Activated B cell treated with CpG ODN at 0.5 μM for 24 hours (primary cell): ENCODE measurements around the gene HKDC1. TPM values are rescaled to one million over a fixed set of nuclear protein-coding genes. Genes with fewer than 3 reads are reported as not detected.

ENCODE experiments used
- ATAC-seq: fragments of 200-7000 bp; cut with Tn5 transposase; one replicate; pipeline ENCODE4 v1.10.0; 2021; ENCODE audit warnings: low read depth, mild to moderate bottlenecking, moderate library complexity
- CTCF ChIA-PET: fragments of 350-600 bp; sonication (Branson Sonifier 250); formaldehyde crosslinking; loops from one replicate; lab custom pipeline; 2021; ENCODE audit warnings: antibody characterized with exemption; lab: Charles Lee
- POLR2A ChIA-PET: fragments of 350-600 bp; sonication (Branson Sonifier 250); formaldehyde crosslinking; loops from one replicate; lab custom pipeline; 2021; ENCODE audit warnings: antibody characterized with exemption; lab: Charles Lee
- DNase-seq: peaks from one replicate; pipeline ENCODE4 v3.0.0; 2022
- H3K27ac Mint-ChIP-seq: one replicate; pipeline ENCODE4 v1.8.0; 2020; ENCODE audit warnings: mixed read lengths
- H3K27me3 Mint-ChIP-seq: one replicate; pipeline ENCODE4 v1.8.0; 2021; ENCODE audit warnings: mixed read lengths
- H3K36me3 Mint-ChIP-seq: one replicate; pipeline ENCODE4 v1.8.0; 2021; ENCODE audit warnings: low read depth, mixed read lengths
- H3K4me1 Mint-ChIP-seq: one replicate; pipeline ENCODE4 v1.8.0; 2021; ENCODE audit warnings: mixed read lengths
- H3K4me3 Mint-ChIP-seq: one replicate; pipeline ENCODE4 v1.8.0; 2020; ENCODE audit warnings: mild to moderate bottlenecking, mixed read lengths
- H3K9me3 Mint-ChIP-seq: one replicate; pipeline ENCODE4 v1.8.0; 2020; ENCODE audit warnings: mixed read lengths
- intact Hi-C: fragments of 100-400 bp; cut with micrococcal nuclease; formaldehyde crosslinking; loops from one replicate; pipeline ENCODE4 v1.15.1; 2024
- total RNA-seq: library from RNA; stranded (reverse); gene quantifications from 2 replicates; pipeline ENCODE4 v1.2.3, GENCODE V29; 2022
- TF ChIP-seq, protein P1 (sequence below): fragments of 200-600 bp; IDR thresholded peaks from one replicate; pipeline ENCODE4 v1.8.0; 2022; ENCODE audit warnings: antibody characterized with exemption, mild to moderate bottlenecking

HKDC1 gene
- total RNA-seq, 1 donor from 2014 or later, result not detected

DNA sequence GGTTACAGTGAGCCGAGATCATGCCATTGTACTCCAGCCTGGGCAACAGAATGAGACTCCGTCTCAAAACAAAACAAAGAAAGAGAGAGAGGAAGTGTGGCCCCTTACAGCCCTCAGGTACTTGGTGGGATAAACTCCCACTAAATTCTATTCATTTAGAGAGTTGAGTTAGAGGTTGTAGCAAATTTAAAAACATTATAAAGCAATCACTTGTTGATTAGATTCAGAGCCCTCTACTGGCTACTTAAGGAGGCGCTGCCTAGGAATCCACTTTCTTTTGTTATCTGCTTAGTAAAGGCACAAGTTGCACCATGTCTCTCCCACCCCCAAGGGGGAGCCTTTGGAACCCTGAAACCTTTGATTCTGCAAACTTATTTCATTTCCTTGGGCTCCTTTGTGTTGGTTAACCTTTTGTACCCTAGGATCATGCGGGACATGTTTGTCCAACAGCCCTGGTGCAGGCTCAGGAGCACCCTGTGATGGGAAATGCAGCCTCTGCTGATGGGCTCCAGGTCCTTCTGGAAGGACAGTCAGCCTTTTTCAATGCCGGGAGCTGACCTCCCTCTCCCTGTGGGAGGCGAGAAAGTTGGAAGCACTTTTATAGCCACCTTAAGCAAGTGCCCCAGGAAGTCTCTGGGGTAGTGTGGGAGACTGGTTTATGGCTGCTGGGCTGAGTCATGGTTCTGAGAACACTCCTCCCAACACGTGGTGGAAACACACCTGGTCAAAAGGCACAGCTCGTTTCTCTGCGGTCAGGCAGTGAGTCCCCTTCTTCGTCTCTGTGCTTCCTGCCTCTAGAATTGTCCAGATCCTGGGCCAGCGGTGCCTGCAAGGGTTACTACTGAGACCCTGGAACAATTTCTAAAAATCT, 2.3 kb downstream of the HKDC1 start:
- H3K4me3 Mint-ChIP-seq, result peak overlapping the region; percentile 53
- CTCF ChIA-PET, result interaction anchor here (0.6 kb wide), 2 partner anchors 171 to 266 kb away, joined by 3 read pairs; partner anchors contain the start of gene DDX21
- no peaks in the 10 kb centered on the region for H3K9me3 Mint-ChIP-seq
- peak overlapping the region; percentile 68 for H3K27ac Mint-ChIP-seq
- ATAC-seq (peak; percentile 85), DNase-seq (peak; percentile 29)
- TF ChIP-seq, protein P1, sequence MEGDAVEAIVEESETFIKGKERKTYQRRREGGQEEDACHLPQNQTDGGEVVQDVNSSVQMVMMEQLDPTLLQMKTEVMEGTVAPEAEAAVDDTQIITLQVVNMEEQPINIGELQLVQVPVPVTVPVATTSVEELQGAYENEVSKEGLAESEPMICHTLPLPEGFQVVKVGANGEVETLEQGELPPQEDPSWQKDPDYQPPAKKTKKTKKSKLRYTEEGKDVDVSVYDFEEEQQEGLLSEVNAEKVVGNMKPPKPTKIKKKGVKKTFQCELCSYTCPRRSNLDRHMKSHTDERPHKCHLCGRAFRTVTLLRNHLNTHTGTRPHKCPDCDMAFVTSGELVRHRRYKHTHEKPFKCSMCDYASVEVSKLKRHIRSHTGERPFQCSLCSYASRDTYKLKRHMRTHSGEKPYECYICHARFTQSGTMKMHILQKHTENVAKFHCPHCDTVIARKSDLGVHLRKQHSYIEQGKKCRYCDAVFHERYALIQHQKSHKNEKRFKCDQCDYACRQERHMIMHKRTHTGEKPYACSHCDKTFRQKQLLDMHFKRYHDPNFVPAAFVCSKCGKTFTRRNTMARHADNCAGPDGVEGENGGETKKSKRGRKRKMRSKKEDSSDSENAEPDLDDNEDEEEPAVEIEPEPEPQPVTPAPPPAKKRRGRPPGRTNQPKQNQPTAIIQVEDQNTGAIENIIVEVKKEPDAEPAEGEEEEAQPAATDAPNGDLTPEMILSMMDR, result no peak
- no peaks in the 10 kb centered on the region for H3K27me3 Mint-ChIP-seq
- intact Hi-C loops, result loop anchor here (1.0 kb wide), 5 partner anchors 18 to 217 kb away; partner anchors contain the start of genes SUPV3L1 and VPS26A
- no peaks in the 10 kb centered on the region for H3K36me3 Mint-ChIP-seq
- POLR2A ChIA-PET, result interaction anchor here (0.5 to 1.0 kb wide), 2 partner anchors 96 to 350 kb away, joined by 3 to 4 read pairs; no protein-coding TSS in a partner anchor
- H3K4me1 Mint-ChIP-seq, result peaks cover 29% of the 10 kb centered on the region

DNA sequence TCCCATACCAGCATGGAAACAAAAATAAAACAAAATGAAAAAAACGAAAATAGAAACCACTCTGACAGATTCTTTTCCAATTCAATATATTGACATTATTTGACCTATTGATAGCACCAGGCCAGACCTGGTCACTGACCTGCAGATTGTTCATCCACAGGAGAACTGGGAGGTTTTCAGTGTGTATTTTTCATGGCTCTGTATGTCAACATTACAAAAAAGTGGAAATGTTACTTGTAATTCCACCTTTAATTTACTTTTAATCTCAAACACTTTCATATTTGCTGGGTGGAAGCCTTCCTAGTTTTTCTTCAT, 2.9 kb downstream of the HKDC1 start:
- Mint-ChIP-seq H3K4me1 (peaks cover 35% of the 10 kb centered on the region), H3K9me3 (no peaks in the 10 kb centered on the region), H3K4me3 (peak overlapping the region; percentile 53), H3K27ac (peak overlapping the region; percentile 68), H3K36me3 (no peaks in the 10 kb centered on the region), H3K27me3 (no peaks in the 10 kb centered on the region)
- no peak for ATAC-seq
- intact Hi-C loops, result no loop called here
- TF ChIP-seq, protein P1, result no peak
- CTCF ChIA-PET, result interaction anchor here (0.6 kb wide), 1 partner anchor 170 kb away, joined by 3 read pairs; no protein-coding TSS in a partner anchor
- DNase-seq, result no peak
- POLR2A ChIA-PET, result interaction anchor here (1.0 kb wide), 1 partner anchor 95 kb away, joined by 3 read pairs; no protein-coding TSS in a partner anchor

DNA sequence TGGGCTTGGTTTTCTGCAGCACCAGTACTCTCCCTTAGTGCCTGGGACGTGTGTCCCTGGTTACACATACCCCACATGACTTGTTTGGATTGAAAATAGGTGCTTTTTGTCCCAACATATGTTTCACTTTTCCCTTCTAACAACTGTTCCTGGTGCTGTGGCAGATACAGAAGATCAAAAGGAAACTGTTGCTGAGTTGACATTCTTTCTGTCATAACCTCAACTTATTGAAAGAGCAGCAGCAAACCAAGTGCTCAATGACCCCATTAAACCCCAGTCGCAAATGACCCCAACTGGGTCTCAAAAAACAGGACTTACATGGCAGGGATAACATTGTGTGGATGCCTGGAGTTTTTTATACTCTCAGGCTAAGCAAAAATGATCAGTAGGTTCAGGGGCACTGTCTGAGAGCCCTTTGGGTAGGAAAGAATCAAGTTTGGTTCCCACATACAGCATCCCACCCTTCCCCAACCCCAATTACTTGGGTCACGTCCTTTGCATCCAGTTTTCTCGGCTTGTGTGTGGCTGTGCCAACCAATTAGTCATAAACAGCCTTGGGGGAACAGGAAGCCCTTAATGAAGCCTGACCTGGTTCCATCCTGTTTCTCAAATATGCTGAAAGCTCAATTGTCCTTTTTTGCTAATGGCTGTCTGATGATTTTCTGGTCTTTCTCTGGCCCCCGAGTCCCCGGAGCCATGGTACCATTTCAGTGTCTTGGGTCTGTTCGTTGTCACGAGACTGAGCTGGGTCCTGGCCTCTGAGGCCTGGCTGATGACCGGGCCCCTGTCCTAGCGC, 4.9 kb downstream of the HKDC1 start:
- no peaks in the 10 kb centered on the region for H3K36me3 Mint-ChIP-seq
- H3K9me3 Mint-ChIP-seq, result no peaks in the 10 kb centered on the region
- intact Hi-C loops, result no loop called here
- no peaks in the 10 kb centered on the region for H3K27me3 Mint-ChIP-seq
- ChIA-PET POLR2A (no interaction called here), CTCF (no interaction called here)
- no peak overlapping the region for H3K4me3 Mint-ChIP-seq
- peaks cover 54% of the 10 kb centered on the region for H3K4me1 Mint-ChIP-seq
- DNase-seq, result no peak
- ATAC-seq, result no peak
- H3K27ac Mint-ChIP-seq, result no peak overlapping the region
- TF ChIP-seq, protein P1, result no peak

DNA sequence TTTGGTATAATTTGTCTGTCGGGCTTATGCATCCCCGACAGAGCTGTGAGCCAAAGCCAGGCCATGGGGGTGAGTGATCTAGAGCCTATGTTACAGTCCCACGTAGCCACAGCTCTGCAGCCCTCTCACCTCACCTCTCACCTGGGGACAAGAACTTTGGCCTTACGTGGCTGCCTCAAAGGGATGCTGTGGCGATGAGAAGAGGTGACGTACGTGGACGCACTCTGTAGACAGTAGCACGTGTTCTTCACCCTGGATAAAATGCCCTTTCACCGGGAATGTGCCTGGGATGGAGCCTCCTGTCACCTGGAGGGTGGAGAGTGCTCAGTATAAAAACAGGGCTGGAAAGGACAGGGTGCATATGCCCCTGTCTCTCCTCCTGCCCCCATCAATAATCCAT, 5.5 kb downstream of the HKDC1 start:
- Mint-ChIP-seq H3K27ac (no peak overlapping the region), H3K36me3 (no peaks in the 10 kb centered on the region), H3K4me1 (peaks cover 54% of the 10 kb centered on the region), H3K4me3 (no peak overlapping the region), H3K9me3 (no peaks in the 10 kb centered on the region), H3K27me3 (no peaks in the 10 kb centered on the region)
- ATAC-seq (no peak), DNase-seq (no peak)
- POLR2A ChIA-PET, result interaction anchor here (1.2 kb wide), 1 partner anchor 92 kb away, joined by 3 read pairs; no protein-coding TSS in a partner anchor
- intact Hi-C loops, result no loop called here
- CTCF ChIA-PET, result no interaction called here
- TF ChIP-seq, protein P1, result no peak
